Lower leg skin (tissue), 4 donors: ENCODE results near the gene NT5DC4. TPM values are rescaled to one million over a fixed set of nuclear protein-coding genes. Genes with fewer than 3 reads are reported as not detected.

ENCODE experiments used
- DNase-seq, 2 donors: peaks; one replicate each; pipeline ENCODE4 v3.0.0-alpha.2; 2019; ENCODE audit warnings: low spot score in 2 of 2
- H3K4me3 ChIP-seq: fragments of 200-600 bp; sonication (generic); 2 replicates; pipeline ENCODE4 v1.5.1; 2017; ENCODE audit warnings: mild to moderate bottlenecking, low read depth; ENCODE audit not compliant: poor library complexity, severe bottlenecking
- CTCF ChIP-seq, 3 donors: fragments of 450-650 bp; IDR thresholded peaks; one replicate each; pipeline ENCODE4 v1.5.1; 2016; ENCODE audit warnings: antibody characterized with exemption in 3 of 3, mild to moderate bottlenecking in 3 of 3, moderate library complexity in 2 of 3
- POLR2A ChIP-seq, 2 donors: fragments of 450-650 bp; IDR thresholded peaks; one replicate each; pipeline ENCODE4 v1.6.1; 2016 to 2017; ENCODE audit warnings: antibody characterized with exemption in 2 of 2, mild to moderate bottlenecking in 1 of 2, moderate library complexity in 1 of 2
- WGBS, 2 donors: methylation state at CpG; one replicate each; pipeline ENCODE4 v1.1.5; 2018; 5-methylcytosine and 5-hydroxymethylcytosine counted together
- intact Hi-C: fragments of 100-400 bp; cut with DNase I; formaldehyde crosslinking; loops from one replicate; pipeline ENCODE4 v1.15.0; 2023; ENCODE audit warnings: low total_unique reads
- total RNA-seq, 4 donors: library from RNA; depleted of rRNA; stranded (reverse); fragments of >200 nt; gene quantifications; one replicate each; pipeline ENCODE4 v1.1.0, GENCODE V29; 2016

NT5DC4 gene
- total RNA-seq, 4 donors from 2014 or later: not detected

GRCh38 chr2:112779598-112779997 lies 58.8 kb downstream of the NT5DC4 start:
- WGBS, 2 donors: 92 to 98% methylated on average over 1 of the region's 1 CpG
- H3K4me3 ChIP-seq: no peak overlapping the region
- intact Hi-C loops: no loop called here
- DNase-seq: no peak
- TF ChIP-seq CTCF (IDR thresholded peaks at IDR 0.05) (no peak), POLR2A (IDR thresholded peaks at IDR 0.05) (no peak)

GRCh38 chr2:112782234-112782799 lies 61.5 kb downstream of the NT5DC4 start:
- WGBS, 2 donors: 81 to 90% methylated on average over 3 of the region's 3 CpGs
- TF ChIP-seq POLR2A (IDR thresholded peaks at IDR 0.05) (no peak), CTCF (IDR thresholded peaks at IDR 0.05) (no peak)
- DNase-seq: no peak
- intact Hi-C loops: no loop called here
- no peak overlapping the region for H3K4me3 ChIP-seq

GRCh38 chr2:112783187-112783714 lies 62.4 kb downstream of the NT5DC4 start:
- DNase-seq: no peak
- TF ChIP-seq POLR2A (IDR thresholded peaks at IDR 0.05) (no peak), CTCF (IDR thresholded peaks at IDR 0.05) (no peak)
- no peak overlapping the region for H3K4me3 ChIP-seq
- intact Hi-C loops: no loop called here
- 89 to 91% methylated on average over 3 of the region's 3 CpGs for WGBS, 2 donors

GRCh38 chr2:112784199-112785189 lies 63.7 kb downstream of the NT5DC4 start, which contains the start of gene IL1A:
Gene IL1A, minus strand, starts transcription at chr2:112784493. Its CDS starts 723 bp downstream, at chr2:112783770.
- intact Hi-C loops: no loop called here
- DNase-seq: no peak
- no peak within 1 kb of the TSS for H3K4me3 ChIP-seq
- 27 to 30% methylated on average over 13 of the region's 13 CpGs for WGBS, 2 donors
- TF ChIP-seq CTCF (IDR thresholded peaks at IDR 0.05) (no peak), POLR2A (IDR thresholded peaks at IDR 0.05) (no peak)

- WGBS, 2 donors: 82 to 88% methylated on average over 3 of the region's 3 CpGs
- intact Hi-C loops: no loop called here
- TF ChIP-seq CTCF (IDR thresholded peaks at IDR 0.05) (no peak), POLR2A (IDR thresholded peaks at IDR 0.05) (no peak)
- DNase-seq: no peak
- no peak overlapping the region for H3K4me3 ChIP-seq
Observed at GRCh38 chr2:112787294-112787693, 66.5 kb downstream of the NT5DC4 start.
